GM12865 (cell line): Measurements from ENCODE around the gene FLYWCH1.

ENCODE experiments used
- DNase-seq: peaks from one replicate; pipeline ENCODE4 v3.0.0; 2010; ENCODE audit warnings: low read depth
- H3K4me3 ChIP-seq: 2 replicates; pipeline ENCODE4 v1.5.1; 2011; ENCODE audit warnings: mild to moderate bottlenecking, low read depth, low read length, control low read depth
- TF ChIP-seq, protein P1 (sequence below): IDR thresholded peaks from 2 replicates; pipeline ENCODE4 v1.5.1; 2011; ENCODE audit warnings: low read length, control low read depth, low read depth, inconsistent platforms; ENCODE audit not compliant: insufficient read depth; ENCODE audit errors: missing control alignments

Gene FLYWCH1

DNA sequence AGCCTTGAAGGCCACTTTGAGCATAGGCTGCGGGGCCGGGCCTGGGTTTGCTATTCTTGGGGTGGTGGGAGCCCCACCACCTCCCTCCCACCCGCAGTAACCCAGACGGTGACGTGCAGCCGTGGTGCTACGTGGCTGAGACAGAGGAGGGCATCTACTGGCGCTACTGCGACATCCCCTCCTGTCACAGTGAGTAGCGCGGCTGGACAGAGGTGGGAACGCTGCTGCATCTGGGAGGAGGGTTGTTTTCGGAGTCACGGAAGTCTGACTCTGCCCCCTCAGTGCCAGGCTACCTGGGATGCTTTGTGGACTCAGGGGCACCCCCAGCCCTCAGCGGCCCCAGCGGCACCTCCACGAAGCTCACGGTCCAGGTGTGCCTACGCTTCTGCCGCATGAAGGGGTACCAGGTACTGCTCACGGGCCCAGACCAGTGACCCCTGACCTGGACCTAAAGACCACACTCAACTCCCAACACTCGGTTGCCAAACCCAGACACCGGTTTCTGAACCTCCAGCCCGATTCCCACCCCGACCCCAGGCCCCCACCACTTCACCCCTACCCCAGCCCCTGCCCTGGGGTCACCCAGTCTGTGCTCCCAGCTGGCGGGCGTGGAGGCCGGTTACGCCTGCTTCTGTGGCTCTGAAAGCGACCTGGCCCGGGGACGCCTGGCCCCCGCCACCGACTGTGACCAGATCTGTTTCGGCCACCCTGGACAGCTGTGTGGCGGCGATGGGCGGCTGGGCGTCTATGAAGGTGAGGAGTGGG lies 54.5 kb downstream of the FLYWCH1 start:
- no peak overlapping the region for H3K4me3 ChIP-seq

DNA sequence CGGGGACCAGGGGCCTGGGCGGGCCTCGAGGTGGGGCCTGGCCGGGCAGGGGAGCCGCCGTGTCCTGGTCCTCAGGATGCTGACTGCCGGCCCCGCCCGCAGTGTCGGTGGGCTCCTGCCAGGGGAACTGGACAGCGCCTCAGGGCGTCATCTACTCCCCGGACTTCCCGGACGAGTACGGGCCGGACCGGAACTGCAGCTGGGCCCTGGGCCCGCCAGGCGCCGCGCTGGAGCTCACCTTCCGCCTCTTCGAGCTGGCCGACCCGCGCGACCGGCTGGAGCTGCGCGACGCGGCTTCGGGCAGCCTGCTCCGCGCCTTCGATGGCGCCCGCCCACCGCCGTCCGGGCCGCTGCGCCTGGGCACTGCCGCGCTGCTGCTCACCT lies 55.1 kb downstream of the FLYWCH1 start:
- TF ChIP-seq, protein P1, sequence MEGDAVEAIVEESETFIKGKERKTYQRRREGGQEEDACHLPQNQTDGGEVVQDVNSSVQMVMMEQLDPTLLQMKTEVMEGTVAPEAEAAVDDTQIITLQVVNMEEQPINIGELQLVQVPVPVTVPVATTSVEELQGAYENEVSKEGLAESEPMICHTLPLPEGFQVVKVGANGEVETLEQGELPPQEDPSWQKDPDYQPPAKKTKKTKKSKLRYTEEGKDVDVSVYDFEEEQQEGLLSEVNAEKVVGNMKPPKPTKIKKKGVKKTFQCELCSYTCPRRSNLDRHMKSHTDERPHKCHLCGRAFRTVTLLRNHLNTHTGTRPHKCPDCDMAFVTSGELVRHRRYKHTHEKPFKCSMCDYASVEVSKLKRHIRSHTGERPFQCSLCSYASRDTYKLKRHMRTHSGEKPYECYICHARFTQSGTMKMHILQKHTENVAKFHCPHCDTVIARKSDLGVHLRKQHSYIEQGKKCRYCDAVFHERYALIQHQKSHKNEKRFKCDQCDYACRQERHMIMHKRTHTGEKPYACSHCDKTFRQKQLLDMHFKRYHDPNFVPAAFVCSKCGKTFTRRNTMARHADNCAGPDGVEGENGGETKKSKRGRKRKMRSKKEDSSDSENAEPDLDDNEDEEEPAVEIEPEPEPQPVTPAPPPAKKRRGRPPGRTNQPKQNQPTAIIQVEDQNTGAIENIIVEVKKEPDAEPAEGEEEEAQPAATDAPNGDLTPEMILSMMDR, result no peak
- no peak for DNase-seq
- no peak overlapping the region for H3K4me3 ChIP-seq

More for the DNA sequence above, 54.5 kb downstream of the FLYWCH1 start:
- TF ChIP-seq, protein P1, result no peak
- no peak for DNase-seq

DNA sequence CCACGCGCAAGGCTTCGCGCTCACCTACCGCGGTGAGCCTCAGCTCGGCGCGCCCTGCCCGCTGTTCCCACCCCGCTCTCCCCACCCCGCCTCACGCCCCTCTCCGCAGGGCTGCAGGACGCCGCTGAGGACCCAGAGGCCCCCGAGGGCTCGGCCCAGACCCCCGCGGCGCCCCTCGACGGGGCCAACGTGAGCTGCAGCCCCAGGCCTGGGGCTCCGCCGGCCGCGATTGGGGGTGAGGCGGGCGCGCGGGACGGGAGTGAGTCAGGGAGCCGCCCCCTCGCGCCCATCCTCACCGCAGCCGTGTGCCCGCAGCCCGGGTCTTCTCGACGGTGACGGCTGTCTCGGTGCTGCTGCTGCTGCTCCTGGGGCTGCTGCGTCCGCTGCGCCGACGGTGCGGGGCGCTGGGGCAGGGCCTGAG lies 55.5 kb downstream of the FLYWCH1 start:
- TF ChIP-seq, protein P1, result no peak
- H3K4me3 ChIP-seq, result no peak overlapping the region
- no peak for DNase-seq

DNA sequence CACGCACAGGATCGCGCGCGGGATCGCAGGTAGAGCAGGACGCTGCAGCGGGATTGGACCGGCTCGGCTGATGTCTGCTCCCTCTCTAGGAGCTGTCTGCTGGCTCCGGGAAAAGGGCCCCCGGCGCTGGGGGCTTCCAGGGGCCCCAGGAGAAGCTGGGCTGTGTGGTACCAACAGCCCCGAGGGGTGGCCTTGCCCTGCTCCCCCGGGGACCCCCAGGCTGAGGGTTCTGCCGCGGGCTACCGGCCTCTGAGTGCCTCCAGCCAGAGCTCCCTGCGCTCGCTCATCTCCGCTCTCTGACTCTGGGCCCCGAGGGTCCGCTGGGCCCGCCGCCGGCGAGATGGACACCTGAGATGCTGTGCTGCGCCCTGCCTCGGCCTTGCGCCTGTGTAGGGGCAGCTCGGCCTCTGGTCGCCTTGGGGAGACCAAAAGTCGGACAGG lies 56.0 kb downstream of the FLYWCH1 start:
- no peak for DNase-seq
- no peak overlapping the region for H3K4me3 ChIP-seq
- TF ChIP-seq, protein P1, result no peak

DNA sequence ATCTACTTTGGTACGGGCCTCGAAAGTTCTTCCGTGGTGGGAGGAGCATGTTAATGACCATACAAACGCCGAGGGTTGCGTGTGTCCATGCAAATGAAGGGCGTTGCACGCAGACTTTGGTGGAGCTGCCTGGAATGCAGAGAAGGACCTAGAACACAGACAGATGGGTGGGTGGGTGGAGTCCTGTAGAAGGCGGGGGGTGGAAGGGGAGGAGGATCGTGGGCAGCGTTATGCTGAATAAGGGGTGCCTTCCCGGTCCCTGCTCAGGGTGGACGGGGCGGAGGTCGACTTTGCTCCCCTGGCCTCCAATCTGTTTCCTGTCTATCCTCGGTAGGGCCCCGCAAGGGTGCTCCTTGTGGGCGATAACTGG lies 56.6 kb downstream of the FLYWCH1 start:
- H3K4me3 ChIP-seq, result peak overlapping the region; percentile 44
- DNase-seq, result peak; percentile 71
- TF ChIP-seq, protein P1, result no peak

DNA sequence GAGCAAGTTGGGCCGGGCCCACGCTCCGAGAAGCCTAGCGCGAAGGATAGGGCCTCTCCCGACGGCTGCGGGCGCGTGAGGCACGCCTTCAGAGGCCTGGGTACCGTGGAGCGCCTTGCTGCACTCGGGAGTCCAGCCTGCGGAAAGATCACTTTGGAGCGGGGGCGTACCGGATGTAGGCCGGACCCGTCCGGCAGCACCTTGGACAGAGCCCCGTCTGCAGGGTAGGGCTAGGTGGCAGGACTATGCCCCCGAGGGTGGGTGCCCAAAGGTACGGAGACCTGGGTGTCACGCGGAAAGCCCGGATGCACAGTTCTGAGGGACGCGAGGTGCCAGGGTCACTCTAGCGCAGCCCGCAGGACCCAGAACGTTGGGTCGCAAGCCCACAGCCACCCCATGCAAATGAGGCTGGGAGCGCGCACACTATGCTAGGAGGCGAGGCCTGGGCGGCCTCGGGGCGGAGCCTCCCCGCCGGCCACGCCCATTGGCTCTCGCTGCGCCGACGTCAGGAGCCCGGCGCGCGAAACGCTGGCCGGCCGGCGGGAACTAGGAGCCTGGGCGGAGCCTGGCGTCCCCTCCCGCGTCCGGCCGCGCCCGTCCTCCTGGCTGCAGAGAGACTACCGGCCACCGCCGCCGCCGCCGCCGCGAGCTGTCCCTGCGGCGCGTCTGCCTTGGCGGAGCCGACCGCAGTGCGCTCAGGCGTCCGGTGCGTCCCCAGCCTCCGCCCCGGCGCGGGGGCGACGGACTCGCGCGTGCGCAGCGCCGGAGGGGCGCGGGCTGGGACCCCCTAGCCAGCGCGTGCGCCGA lies 57.2 kb downstream of the FLYWCH1 start, which contains the start of gene PAQR4:
Gene PAQR4 (plus strand): TSS at position 611 of the 807 bp plus-strand sequence. CDS start 327 bp downstream, outside the sequence.
- peak; percentile 95 for DNase-seq
- TF ChIP-seq, protein P1, result no peak
- H3K4me3 ChIP-seq, result peak within 1 kb of the TSS; percentile 76
